HUES64 (cell line): ENCODE data around the gene ABR.
A peak's percentile ranks its signal among the peaks of the same experiment; 100 is the strongest.

Source experiments
- H3K27ac ChIP-seq: 2 replicates; pipeline ENCODE4 v1.7.0; 2013; ENCODE audit warnings: low read depth, low read length, inconsistent platforms
- H3K27me3 ChIP-seq: 2 replicates; pipeline ENCODE4 v1.6.1; 2013; ENCODE audit warnings: mild to moderate bottlenecking, low read length; ENCODE audit not compliant: insufficient read depth
- H3K36me3 ChIP-seq: 2 replicates; pipeline ENCODE4 v1.6.1; 2013; ENCODE audit warnings: mild to moderate bottlenecking, low read length; ENCODE audit not compliant: insufficient read depth
- H3K4me1 ChIP-seq: 2 replicates; pipeline ENCODE4 v1.6.1; 2013; ENCODE audit warnings: mild to moderate bottlenecking, low read length, moderate library complexity; ENCODE audit not compliant: insufficient read depth
- H3K4me3 ChIP-seq: 2 replicates; pipeline ENCODE4 v1.5.1; 2013; ENCODE audit warnings: mild to moderate bottlenecking, low read length, moderate library complexity
- H3K9ac ChIP-seq: 2 replicates; pipeline ENCODE4 v1.6.1; 2013; ENCODE audit warnings: mild to moderate bottlenecking, low read depth, low read length
- H3K9me3 ChIP-seq: 2 replicates; pipeline ENCODE4 v1.6.1; 2013; ENCODE audit warnings: low read depth, low read length; ENCODE audit not compliant: insufficient read depth
- WGBS: fragments of 150-250, 120-280 bp; methylation state at CpG from one replicate; pipeline ENCODE4 v1.1.7; 2013; ENCODE audit warnings: missing lambda C conversion rate; 5-methylcytosine and 5-hydroxymethylcytosine counted together

The ABR gene

GRCh38 chr17:1031711-1032110, 148.1 kb downstream of the ABR start:
- Histone ChIP-seq H3K9me3 (no peaks in the 10 kb centered on the region), H3K36me3 (no peaks in the 10 kb centered on the region), H3K27ac (no peak overlapping the region), H3K4me1 (0 out of 2 replicates have a peak, but pooled peaks cover 4% of the 10 kb centered on the region), H3K9ac (no peak overlapping the region; the same call in 1 of the 2 replicates), H3K4me3 (peak overlapping the region; percentile 58), H3K27me3 (peaks cover 24% of the 10 kb centered on the region)
- WGBS = 2% methylated on average over 26 of the region's 35 CpGs

- Histone ChIP-seq H3K4me3 (peak overlapping the region; percentile 37; the same call in 1 of the 2 replicates), H3K27ac (no peak overlapping the region), H3K4me1 (0 out of 2 replicates have a peak, but pooled peaks cover 4% of the 10 kb centered on the region), H3K9ac (no peak overlapping the region), H3K27me3 (peaks cover 24% of the 10 kb centered on the region), H3K36me3 (no peaks in the 10 kb centered on the region), H3K9me3 (no peaks in the 10 kb centered on the region)
- 46% methylated on average over 42 of the region's 45 CpGs for WGBS
Observed at GRCh38 chr17:1030684-1031532, 148.9 kb downstream of the ABR start.

GRCh38 chr17:1029922-1030644, 149.7 kb downstream of the ABR start:
- Histone ChIP-seq H3K4me3 (no peak overlapping the region), H3K27me3 (peaks cover 24% of the 10 kb centered on the region), H3K9ac (no peak overlapping the region), H3K27ac (no peak overlapping the region), H3K36me3 (no peaks in the 10 kb centered on the region), H3K4me1 (0 out of 2 replicates have a peak, but pooled peaks cover 4% of the 10 kb centered on the region), H3K9me3 (no peaks in the 10 kb centered on the region)
- 88% methylated on average over 20 of the region's 20 CpGs for WGBS

- H3K9ac ChIP-seq = no peak overlapping the region
- H3K27ac ChIP-seq = no peak overlapping the region
- H3K4me1 ChIP-seq = 0 out of 2 replicates have a peak, but pooled peaks cover 4% of the 10 kb centered on the region
- no peaks in the 10 kb centered on the region for H3K9me3 ChIP-seq
- H3K4me3 ChIP-seq = no peak overlapping the region
- WGBS = 84% methylated on average over 30 of the region's 30 CpGs
- peaks cover 24% of the 10 kb centered on the region for H3K27me3 ChIP-seq
- H3K36me3 ChIP-seq = no peaks in the 10 kb centered on the region
Observed at GRCh38 chr17:1029196-1029921, 150.4 kb downstream of the ABR start.

GRCh38 chr17:1027044-1027443, 152.7 kb downstream of the ABR start:
- Histone ChIP-seq H3K27ac (no peak overlapping the region), H3K9ac (no peak overlapping the region), H3K4me3 (no peak overlapping the region), H3K36me3 (no peaks in the 10 kb centered on the region), H3K9me3 (no peaks in the 10 kb centered on the region), H3K4me1 (no peaks in the 10 kb centered on the region), H3K27me3 (peaks cover 9% of the 10 kb centered on the region)
- WGBS = 93% methylated on average over 9 of the region's 9 CpGs

GRCh38 chr17:1026599-1026975, 153.2 kb downstream of the ABR start:
- no peak overlapping the region for H3K27ac ChIP-seq
- no peak overlapping the region for H3K9ac ChIP-seq
- H3K4me1 ChIP-seq = no peaks in the 10 kb centered on the region
- peaks cover 7% of the 10 kb centered on the region; the same call in 1 of the 2 replicates for H3K27me3 ChIP-seq
- H3K9me3 ChIP-seq = no peaks in the 10 kb centered on the region
- no peaks in the 10 kb centered on the region for H3K36me3 ChIP-seq
- H3K4me3 ChIP-seq = no peak overlapping the region
- WGBS = 91% methylated on average over 10 of the region's 10 CpGs

- Histone ChIP-seq H3K9ac (no peak overlapping the region), H3K36me3 (no peaks in the 10 kb centered on the region), H3K4me1 (no peaks in the 10 kb centered on the region), H3K27ac (no peak overlapping the region), H3K27me3 (peaks cover 4% of the 10 kb centered on the region; the same call in 1 of the 2 replicates), H3K9me3 (no peaks in the 10 kb centered on the region), H3K4me3 (no peak overlapping the region)
- WGBS = 86% methylated on average over 30 of the region's 30 CpGs
Observed at GRCh38 chr17:1025733-1026598, 153.8 kb downstream of the ABR start.

GRCh38 chr17:1024076-1024475, 155.7 kb downstream of the ABR start:
- Histone ChIP-seq H3K4me3 (no peak overlapping the region), H3K27ac (no peak overlapping the region)
- 92% methylated on average over 27 of the region's 27 CpGs for WGBS

GRCh38 chr17:1022278-1023024, 157.3 kb downstream of the ABR start:
- Histone ChIP-seq H3K27ac (no peak overlapping the region), H3K4me3 (no peak overlapping the region), H3K9me3 (no peaks in the 10 kb centered on the region), H3K4me1 (no peaks in the 10 kb centered on the region), H3K27me3 (no peaks in the 10 kb centered on the region), H3K36me3 (no peaks in the 10 kb centered on the region), H3K9ac (no peak overlapping the region)
- 88% methylated on average over 32 of the region's 32 CpGs for WGBS

More at GRCh38 chr17:1024076-1024475, 155.7 kb downstream of the ABR start:
- Histone ChIP-seq H3K4me1 (no peaks in the 10 kb centered on the region), H3K36me3 (no peaks in the 10 kb centered on the region), H3K9me3 (no peaks in the 10 kb centered on the region), H3K9ac (no peak overlapping the region), H3K27me3 (no peaks in the 10 kb centered on the region)

GRCh38 chr17:1021147-1021546, 158.6 kb downstream of the ABR start:
- Histone ChIP-seq H3K27ac (no peak overlapping the region), H3K36me3 (no peaks in the 10 kb centered on the region), H3K27me3 (no peaks in the 10 kb centered on the region), H3K4me3 (no peak overlapping the region), H3K9ac (no peak overlapping the region), H3K9me3 (no peaks in the 10 kb centered on the region), H3K4me1 (no peaks in the 10 kb centered on the region)
- 90% methylated on average over 17 of the region's 17 CpGs for WGBS
